GM12878 (cell line): Measurements from ENCODE around the gene TAF10. TPM values are rescaled to one million over a fixed set of nuclear protein-coding genes. Genes with fewer than 3 reads are reported as not detected.

Experiments
- ATAC-seq: fragments of 200-7000 bp; cut with Tn5 transposase; 3 replicates; pipeline ENCODE4 v1.9.1; 2020; ENCODE audit warnings: mild to moderate bottlenecking, moderate library complexity
- BruUV-seq: library from RNA; stranded (reverse); fragments of 400-500 nt; replicated peaks from 2 replicates; lab custom pipeline; 2021; lab: Mats Ljungman, UMichigan
- CTCF ChIA-PET: fragments of 300-600 bp; sonication (Branson Sonifier 250); formaldehyde crosslinking; extraction: SDS; loops from one replicate; lab custom pipeline; 2021; ENCODE audit warnings: inconsistent platforms; lab: Yijun Ruan, JAX
- POLR2A ChIA-PET: fragments of 350-600 bp; formaldehyde crosslinking; extraction: SDS; loops from one replicate; lab custom pipeline; 2021; ENCODE audit warnings: inconsistent platforms; lab: Charles Lee
- RAD21 ChIA-PET: fragments of 300-600 bp; sonication (Branson Sonifier 250); formaldehyde crosslinking; loops from one replicate; lab custom pipeline; 2023; ENCODE audit warnings: antibody characterized with exemption; ENCODE audit not compliant: unreplicated experiment; lab: Charles Lee
- SMC1A ChIA-PET: fragments of 300-600 bp; sonication (Branson Sonifier 250); formaldehyde crosslinking; loops from one replicate; lab custom pipeline; 2023; ENCODE audit not compliant: unreplicated experiment, uncharacterized antibody; lab: Charles Lee
- DNase-seq: peaks from one replicate; pipeline ENCODE4 v3.0.0-alpha.2; 2011; ENCODE audit warnings: low read depth, low spot score
- FAIRE-seq: peaks from 3 replicates; lab custom pipeline; 2011; peaks lifted over from hg19 to GRCh38; lab: Jason Lieb, UNC
- H2AFZ ChIP-seq: 2 replicates; pipeline ENCODE4 v1.6.0; 2011; ENCODE audit warnings: low read depth, low read length, control low read depth; ENCODE audit not compliant: control insufficient read depth
- H3K27ac ChIP-seq: 2 replicates; pipeline ENCODE4 v1.5.1; 2011; ENCODE audit warnings: control low read depth; ENCODE audit not compliant: control insufficient read depth, insufficient read depth
- H3K27me3 ChIP-seq, 2 experiments: replicated peaks in 1 of 2; 2 replicates each; pipeline versions ENCODE4 v1.6.0 to v1.6.1; 2011; ENCODE audit warnings: low read length in 1 of 2; ENCODE audit not compliant: control insufficient read depth in 2 of 2, insufficient read depth in 2 of 2
- H3K36me3 ChIP-seq, 2 experiments: 2 replicates each; pipeline ENCODE4 v1.5.1; 2011; ENCODE audit warnings: low read length in 1 of 2; ENCODE audit not compliant: control insufficient read depth in 2 of 2, insufficient read depth in 2 of 2
- H3K4me1 ChIP-seq: 2 replicates; pipeline ENCODE4 v1.6.1; 2011; ENCODE audit warnings: mild to moderate bottlenecking, low read length, moderate library complexity, mixed read lengths; ENCODE audit not compliant: control insufficient read depth, insufficient read depth
- H3K4me2 ChIP-seq: 2 replicates; pipeline ENCODE4 v1.6.0; 2011; ENCODE audit warnings: control low read depth; ENCODE audit not compliant: control insufficient read depth, insufficient read depth
- H3K4me3 ChIP-seq: fragments of 200-600 bp; sonication (generic); 2 replicates; pipeline ENCODE4 v1.5.1; 2016
- H3K79me2 ChIP-seq: 2 replicates; pipeline ENCODE4 v1.6.0; 2011; ENCODE audit warnings: low read length; ENCODE audit not compliant: control insufficient read depth, insufficient read depth
- H3K9ac ChIP-seq: 2 replicates; pipeline ENCODE4 v1.8.0; 2011; ENCODE audit warnings: low read length, control low read depth, mixed read lengths; ENCODE audit not compliant: control insufficient read depth, insufficient read depth
- H3K9me3 ChIP-seq: replicated peaks from 3 replicates; pipeline ENCODE4 v1.5.1; 2011; ENCODE audit warnings: mild to moderate bottlenecking, low read length; ENCODE audit not compliant: control insufficient read depth, insufficient read depth
- H4K20me1 ChIP-seq: 2 replicates; pipeline ENCODE4 v1.6.0; 2011; ENCODE audit not compliant: control insufficient read depth, insufficient read depth
- E2F8 ChIP-seq: fragments of 450-650 bp; IDR thresholded peaks from 2 replicates; pipeline ENCODE4 v1.6.1; 2018; ENCODE audit warnings: mild to moderate bottlenecking, low read depth, moderate library complexity; ENCODE audit not compliant: partially characterized antibody
- KDM1A ChIP-seq: fragments of 200-600 bp; sonication (generic); IDR thresholded peaks from 2 replicates; pipeline ENCODE4 v1.6.1; 2016; ENCODE audit warnings: borderline replicate concordance
- NFYB ChIP-seq: IDR thresholded peaks from 2 replicates; pipeline ENCODE4 v1.6.1; 2011; ENCODE audit warnings: low read depth, mild to moderate bottlenecking, low read length, improper control_type of control experiment, moderate library complexity; ENCODE audit not compliant: insufficient read depth
- PKNOX1 ChIP-seq: fragments of 450-650 bp; IDR thresholded peaks from 2 replicates; pipeline ENCODE4 v1.6.1; 2016; ENCODE audit warnings: mild to moderate bottlenecking
- ZBTB11 ChIP-seq: fragments of 450-650 bp; formaldehyde crosslinking; IDR thresholded peaks from 2 replicates; pipeline ENCODE4 v1.5.0; 2022; ENCODE audit warnings: mild to moderate bottlenecking, missing genetic modification characterization
- WGBS: methylation state at CpG from one replicate; pipeline ENCODE4 v1.1.6; 2016; ENCODE audit warnings: low lambda C conversion rate; ENCODE audit not compliant: insufficient replicate concordance, insufficient coverage; ENCODE audit errors: missing lambda C conversion rate; 5-methylcytosine and 5-hydroxymethylcytosine counted together
- in situ Hi-C: fragments of 300-500 bp; cut with MboI; formaldehyde crosslinking; loops from 9 replicates; pipeline ENCODE4 v1.14.3; 2018; ENCODE audit warnings: mixed read lengths
- intact Hi-C: fragments of 100-400 bp; cut with micrococcal nuclease; formaldehyde crosslinking; loops from one replicate; pipeline ENCODE4 v1.14.2; 2022; ENCODE audit not compliant: unreplicated experiment
- polyA plus RNA-seq, 11 experiments: library from polyadenylated mRNA; depleted of rRNA in 4 of 11; unstranded in 6 of 11; stranded (reverse) in 5 of 11; fragments of >200 nt; fragmentation: Nextera tagmentation in 4 of 11; fragmentation: Illumina TruSeq in 1 of 11; extraction: Ambion mirVana in 4 of 11; extraction: Trizol in 1 of 11; gene quantifications; 1 replicate in 1 of 11; 2 replicates in 10 of 11; pipeline versions ENCODE4 v1.2.1 to v1.2.3, GENCODE V29; 2011 to 2016; ENCODE audit warnings: inconsistent platforms in 2 of 11, missing spikeins in 2 of 11, low read depth in 1 of 11
- total RNA-seq, 4 experiments: library from RNA; depleted of rRNA in 3 of 4; stranded (reverse); fragments of >200 nt in 3 of 4; fragmentation: Illumina TruSeq in 1 of 4; extraction: Trizol in 1 of 4; gene quantifications; 2 replicates each; pipeline versions ENCODE4 v1.2.1 to v1.2.3, GENCODE V29; 2013 to 2021

Gene TAF10
- total and polyA plus RNA-seq, 10 of the 15 experiments (the other 5 are each of a cell fraction or from before 2014, with no cell fraction given) = 26.7 to 251 (median 149) TPM

DNA sequence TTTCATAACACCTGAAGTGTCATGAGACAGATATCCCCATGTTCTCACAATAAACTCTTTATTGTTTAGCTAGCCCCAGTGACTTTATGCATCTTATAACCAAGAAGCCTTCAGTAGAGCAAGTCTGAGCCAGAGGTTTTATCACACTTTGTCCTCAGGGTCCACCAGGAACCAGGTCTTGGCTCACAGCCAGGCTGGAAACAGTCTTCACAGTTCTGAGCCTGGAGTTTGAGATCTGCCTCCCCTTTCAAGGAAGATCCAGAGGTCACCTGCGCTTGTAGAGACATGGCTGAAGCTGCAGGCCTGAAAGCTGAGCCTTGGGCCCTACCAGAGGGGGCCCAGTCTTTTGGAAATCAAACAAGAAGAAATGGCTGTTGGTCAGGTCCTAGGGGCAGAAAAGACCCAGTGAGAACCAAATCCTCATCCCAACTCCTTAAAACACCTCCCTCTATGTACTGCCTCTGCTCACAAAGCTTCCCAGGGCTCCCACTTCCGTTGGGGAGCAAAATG lies 12.1 kb downstream of the TAF10 start:
- intact Hi-C loops = loop anchor here (10.0 kb wide), 1 partner anchor 215 kb away; no protein-coding TSS in a partner anchor
- DNase-seq = no peak
- TF ChIP-seq ZBTB11 (CRISPR knock-in tag) (no peak), NFYB (no peak), PKNOX1 (no peak), E2F8 (no peak), KDM1A (no peak)
- TF ChIP-seq, all 136 proteins: peak for 0
- no peak for FAIRE-seq
- no peak for ATAC-seq
- BruUV-seq = no TSS peak
- Histone ChIP-seq H3K36me3 (peaks cover 14 to 18% of the 10 kb centered on the region in 2 experiments), H2AFZ (no peak overlapping the region), H3K27me3 (no peaks in the 10 kb centered on the region), H3K79me2 (peaks cover 52% of the 10 kb centered on the region), H4K20me1 (no peaks in the 10 kb centered on the region), H3K4me1 (peaks cover 3% of the 10 kb centered on the region; the same call in 1 of the 2 replicates), H3K9ac (no peak overlapping the region), H3K9me3 (no peaks in the 10 kb centered on the region), H3K4me2 (no peak overlapping the region; the same call in none of the 2 replicates), H3K27ac (no peak overlapping the region), H3K4me3 (no peak overlapping the region)
- ChIA-PET CTCF (interaction anchor here (1.3 kb wide), 1 partner anchor 83 kb away, joined by 7 read pairs; the partner anchor contains the start of gene MRPL17), RAD21 (interaction anchor here (0.9 kb wide), 1 partner anchor 31 kb away, joined by 3 read pairs; no protein-coding TSS in a partner anchor), SMC1A (interaction anchor here (1.1 to 1.6 kb wide), 3 partner anchors 10 to 82 kb away, joined by 3 to 6 read pairs (median 3); partner anchors contain the start of gene TAF10), POLR2A (interaction anchor here (1.5 kb wide), 1 partner anchor 18 kb away, joined by 3 read pairs; no protein-coding TSS in a partner anchor)
- 64% methylated on average over 2 of the region's 2 CpGs for WGBS
- in situ Hi-C loops = no loop called here
